ENCODE measurements around the gene CEBPG. TPM values are rescaled to one million over a fixed set of nuclear protein-coding genes. Genes with fewer than 3 reads are reported as not detected.

CEBPG gene
- total and polyA plus RNA-seq, 5 experiments from 2014 or later: 4.5 to 30.0 (median 9.3) TPM

DNA sequence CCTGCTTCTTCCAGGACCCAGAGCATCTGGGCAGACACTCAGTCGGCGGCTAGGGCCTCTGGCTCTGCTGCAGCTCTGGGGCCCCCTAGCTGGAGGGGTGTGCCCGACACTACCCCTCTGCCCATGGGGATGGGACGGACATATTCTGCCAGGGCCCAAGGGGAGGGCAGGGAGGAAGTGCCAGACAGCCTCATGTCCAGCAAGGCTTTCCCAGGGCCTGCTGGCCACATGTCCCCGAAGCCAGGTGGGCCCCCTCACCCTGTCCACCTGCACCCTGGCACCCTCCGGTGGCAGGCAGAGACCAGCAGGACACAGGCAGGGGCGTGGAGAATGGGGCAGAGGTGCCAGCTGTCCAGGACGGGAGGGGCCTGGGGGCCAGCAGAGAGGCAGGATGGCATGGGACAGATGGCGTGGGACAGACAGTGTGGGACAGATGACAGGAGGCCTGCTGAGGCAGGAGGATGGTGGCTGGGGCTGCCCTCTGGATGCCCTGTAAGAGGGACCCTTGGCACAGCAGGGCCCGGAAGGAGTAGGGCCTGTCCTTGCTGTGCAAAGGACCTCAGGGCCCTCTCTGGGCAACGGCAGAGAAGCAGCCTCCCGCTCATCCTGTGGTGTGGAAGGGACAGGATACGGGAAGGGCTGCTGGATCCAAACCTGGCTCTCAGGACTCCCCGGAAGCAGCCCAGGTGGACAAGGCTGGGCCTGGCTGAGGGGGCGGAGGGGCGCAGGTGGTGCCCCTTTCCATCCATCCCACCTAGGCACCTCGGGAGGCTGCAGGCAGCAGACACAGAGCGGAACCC, 29.1 kb downstream of the CEBPG start:
- Mint-ChIP-seq H3K9me3 (no peaks in the 10 kb centered on the region), H3K4me3 (no peak overlapping the region), H3K4me1 (peaks cover 0 to 6% (median 1%) of the 10 kb centered on the region in 4 donors), H3K27me3 (no peaks in the 10 kb centered on the region), H3K27ac (no peak overlapping the region), H3K36me3 (no peaks in the 10 kb centered on the region)
- DNase-seq: no peak
- no peak for ATAC-seq
- POLR2A ChIA-PET: no interaction called here

DNA sequence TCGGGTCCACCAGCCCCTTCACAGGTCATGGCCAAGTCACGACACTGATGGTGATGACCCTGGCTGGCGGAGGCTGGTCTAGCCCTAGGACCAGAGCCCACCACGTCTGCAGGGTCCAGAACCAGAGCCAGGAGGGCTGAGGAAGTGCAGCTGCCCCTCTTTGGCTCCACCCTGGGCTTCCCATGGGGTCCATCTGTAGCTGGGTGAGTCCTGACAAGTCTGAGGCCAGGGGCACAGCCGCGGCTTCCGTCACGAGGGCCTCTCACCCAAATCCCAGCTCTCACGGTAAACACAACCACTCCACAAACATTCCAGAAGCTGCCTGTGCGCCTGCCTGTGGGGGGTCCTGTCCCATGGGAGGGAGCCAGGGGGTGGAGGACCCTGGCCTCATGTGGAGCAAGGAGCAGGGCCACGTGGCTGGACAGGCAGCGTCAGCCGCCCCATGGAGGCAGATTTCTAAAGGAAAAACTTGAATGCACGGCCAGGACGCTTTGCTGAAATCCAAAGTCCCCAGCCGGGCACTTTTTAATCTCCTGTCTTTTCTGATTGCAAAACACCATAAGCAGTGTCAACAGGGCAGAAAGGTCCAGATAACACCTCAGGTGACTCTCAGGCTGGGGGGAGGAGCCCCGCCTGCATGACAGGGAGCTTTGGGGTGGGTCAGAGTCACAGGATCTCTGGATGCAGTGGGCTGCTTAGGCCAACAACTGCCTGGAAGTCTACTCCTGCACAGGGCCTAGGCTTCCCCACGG, 29.9 kb downstream of the CEBPG start:
- H3K36me3 Mint-ChIP-seq: no peaks in the 10 kb centered on the region
- no peaks in the 10 kb centered on the region for H3K9me3 Mint-ChIP-seq
- H3K4me1 Mint-ChIP-seq: peaks cover 0 to 6% (median 1%) of the 10 kb centered on the region in 4 donors
- ATAC-seq: no peak
- DNase-seq: no peak
- POLR2A ChIA-PET: no interaction called here
- H3K27me3 Mint-ChIP-seq: no peaks in the 10 kb centered on the region
- H3K4me3 Mint-ChIP-seq: no peak overlapping the region
- no peak overlapping the region for H3K27ac Mint-ChIP-seq

DNA sequence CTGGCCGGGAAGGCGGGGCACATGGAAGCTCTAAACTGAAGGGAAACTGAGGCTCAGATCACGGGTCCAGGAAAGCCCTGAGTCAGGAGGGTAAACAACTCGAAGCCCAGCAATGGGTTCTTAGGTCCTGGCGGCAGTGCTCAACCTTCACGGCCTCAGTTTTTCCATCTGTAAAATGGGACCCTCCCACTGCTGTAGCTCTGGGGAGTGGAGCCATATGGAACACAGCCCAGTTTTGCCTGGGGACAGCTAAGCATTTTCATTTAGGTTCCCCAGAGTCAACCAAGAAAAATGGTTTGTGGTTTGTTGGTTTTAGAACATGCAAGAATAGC, 30.4 kb downstream of the CEBPG start:
- no peak overlapping the region for H3K27ac Mint-ChIP-seq
- POLR2A ChIA-PET: no interaction called here
- ATAC-seq (no peak), DNase-seq (no peak)
- no peaks in the 10 kb centered on the region for H3K36me3 Mint-ChIP-seq
- H3K27me3 Mint-ChIP-seq: no peaks in the 10 kb centered on the region
- no peak overlapping the region for H3K4me3 Mint-ChIP-seq
- H3K9me3 Mint-ChIP-seq: no peaks in the 10 kb centered on the region
- H3K4me1 Mint-ChIP-seq: peaks cover 0 to 6% (median 1%) of the 10 kb centered on the region in 4 donors

GRCh38 chr19:33404506-33405253, 31.2 kb downstream of the CEBPG start:
- ATAC-seq: no peak
- H3K27ac Mint-ChIP-seq: peak overlapping the region in 1 of 10 donors; percentile 25
- H3K4me1 Mint-ChIP-seq: peaks cover 0 to 6% (median 1%) of the 10 kb centered on the region in 4 donors
- no peaks in the 10 kb centered on the region for H3K9me3 Mint-ChIP-seq
- H3K27me3 Mint-ChIP-seq: no peaks in the 10 kb centered on the region
- POLR2A ChIA-PET: no interaction called here
- no peak overlapping the region for H3K4me3 Mint-ChIP-seq
- no peaks in the 10 kb centered on the region for H3K36me3 Mint-ChIP-seq
- DNase-seq: no peak

DNA sequence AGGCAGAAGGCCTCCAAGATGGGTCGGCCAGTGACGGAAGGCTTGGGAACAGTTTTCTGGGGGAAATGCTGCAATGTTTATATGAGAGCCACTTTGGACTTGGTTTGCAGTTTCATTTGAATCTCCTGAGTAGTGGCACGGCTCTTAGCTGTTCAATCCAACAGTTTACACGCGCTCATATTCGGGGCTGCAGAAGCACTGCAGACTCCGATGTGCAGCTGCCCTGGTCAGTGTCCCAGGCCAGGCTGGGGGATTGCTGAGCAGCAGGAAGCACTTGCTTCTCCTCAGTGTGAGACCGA, 31.7 kb downstream of the CEBPG start:
- ATAC-seq (no peak), DNase-seq (no peak)
- no peak overlapping the region for H3K27ac Mint-ChIP-seq
- H3K36me3 Mint-ChIP-seq: no peaks in the 10 kb centered on the region
- H3K4me1 Mint-ChIP-seq: peaks cover 0 to 6% (median 1%) of the 10 kb centered on the region in 4 donors
- no peak overlapping the region for H3K4me3 Mint-ChIP-seq
- POLR2A ChIA-PET: no interaction called here
- H3K9me3 Mint-ChIP-seq: no peaks in the 10 kb centered on the region
- no peaks in the 10 kb centered on the region for H3K27me3 Mint-ChIP-seq

GRCh38 chr19:33405553-33406461, 32.3 kb downstream of the CEBPG start:
- ATAC-seq (no peak), DNase-seq (no peak)
- Mint-ChIP-seq H3K27me3 (no peaks in the 10 kb centered on the region), H3K36me3 (peaks cover 0 to under 1% (median 0%) of the 10 kb centered on the region in 3 donors), H3K9me3 (no peaks in the 10 kb centered on the region), H3K4me3 (no peak overlapping the region), H3K4me1 (peaks cover 0 to 6% (median 1%) of the 10 kb centered on the region in 4 donors), H3K27ac (peak overlapping the region in 1 of 10 donors; percentile 61)
- POLR2A ChIA-PET: no interaction called here

DNA sequence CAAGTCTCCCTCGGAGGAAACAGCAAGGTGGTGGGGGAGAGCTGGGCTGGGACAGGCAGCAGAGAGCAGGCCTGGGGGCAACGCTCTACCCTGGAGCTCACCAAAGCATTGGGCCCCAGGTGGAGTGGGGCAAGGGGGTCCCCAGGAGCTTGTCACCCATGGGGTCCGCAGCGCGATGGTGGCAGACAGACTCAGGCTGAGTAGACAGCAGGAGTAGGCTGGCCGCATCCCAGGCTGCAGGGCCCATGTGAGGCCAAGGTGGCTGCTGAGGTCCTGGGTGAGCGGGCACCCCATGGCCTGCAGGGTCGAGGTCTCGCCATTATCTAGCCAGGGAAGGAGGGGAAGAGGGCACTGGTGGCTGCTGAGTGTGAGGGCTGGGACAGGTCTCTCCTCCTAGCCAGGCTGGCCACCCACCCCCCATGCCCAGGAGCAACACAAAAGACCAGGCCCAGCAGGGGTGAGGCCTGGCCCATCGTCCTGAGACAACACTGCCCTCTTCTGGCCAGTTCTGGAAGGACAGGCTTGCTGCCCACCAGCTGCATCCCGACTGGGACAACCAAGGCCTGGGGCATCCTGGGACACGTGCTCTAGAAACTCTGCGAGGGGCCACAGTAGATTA, 33.1 kb downstream of the CEBPG start:
- H3K36me3 Mint-ChIP-seq: peaks cover 0 to 4% (median 2%) of the 10 kb centered on the region in 3 donors
- DNase-seq (peak; percentile 45 to 84 (median 64)), ATAC-seq (peak; percentile 71 to 84)
- no peaks in the 10 kb centered on the region for H3K27me3 Mint-ChIP-seq
- no peak overlapping the region for H3K4me3 Mint-ChIP-seq
- POLR2A ChIA-PET: no interaction called here
- H3K27ac Mint-ChIP-seq: peak overlapping the region in 2 of 10 donors; percentile 60 to 61
- H3K9me3 Mint-ChIP-seq: no peaks in the 10 kb centered on the region
- peaks cover 0 to 6% (median 1%) of the 10 kb centered on the region in 4 donors for H3K4me1 Mint-ChIP-seq

GRCh38 chr19:33407140-33407551, 33.6 kb downstream of the CEBPG start:
- DNase-seq (no peak), ATAC-seq (peak in 1 of 2 donors; percentile 14)
- Mint-ChIP-seq H3K9me3 (no peaks in the 10 kb centered on the region), H3K27me3 (no peaks in the 10 kb centered on the region), H3K27ac (no peak overlapping the region), H3K4me3 (no peak overlapping the region), H3K36me3 (peaks cover 0 to 4% (median 2%) of the 10 kb centered on the region in 3 donors), H3K4me1 (peaks cover 0 to 6% (median 1%) of the 10 kb centered on the region in 4 donors)
- POLR2A ChIA-PET: no interaction called here

GRCh38 chr19:33407716-33408115, 34.2 kb downstream of the CEBPG start:
- ATAC-seq: no peak
- peaks cover 0 to 4% (median 2%) of the 10 kb centered on the region in 3 donors for H3K36me3 Mint-ChIP-seq
- H3K4me1 Mint-ChIP-seq: peaks cover 0 to 6% (median 1%) of the 10 kb centered on the region in 4 donors
- no peak overlapping the region for H3K4me3 Mint-ChIP-seq
- no peaks in the 10 kb centered on the region for H3K9me3 Mint-ChIP-seq
- no peaks in the 10 kb centered on the region for H3K27me3 Mint-ChIP-seq
- POLR2A ChIA-PET: no interaction called here
- peak in 1 of 10 donors; percentile 40 for DNase-seq
- no peak overlapping the region for H3K27ac Mint-ChIP-seq

DNA sequence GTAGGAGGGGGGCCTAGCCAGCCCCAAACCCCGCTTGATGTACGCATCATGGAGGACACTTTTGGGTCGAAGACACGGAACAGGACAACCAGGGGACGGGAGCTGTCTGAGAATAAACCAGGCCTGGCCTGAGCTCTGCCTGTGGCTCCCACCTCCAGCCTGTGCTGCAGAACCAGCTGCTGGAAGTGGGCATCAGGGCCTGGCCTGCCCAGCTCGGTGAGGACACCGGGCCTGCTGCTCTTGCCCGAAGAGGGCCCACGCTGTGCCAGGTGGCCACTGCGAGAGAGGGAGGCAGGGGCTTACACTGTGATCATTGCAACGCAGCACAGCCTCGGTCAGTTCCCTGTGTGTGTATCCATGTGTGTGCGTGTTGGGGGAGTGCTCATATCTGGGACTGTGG, 34.6 kb downstream of the CEBPG start:
- DNase-seq: peak in 1 of 10 donors; percentile 55
- no peak overlapping the region for H3K27ac Mint-ChIP-seq
- ATAC-seq: no peak
- H3K4me3 Mint-ChIP-seq: no peak overlapping the region
- H3K4me1 Mint-ChIP-seq: peaks cover 0 to 6% (median 1%) of the 10 kb centered on the region in 4 donors
- peaks cover 0 to 4% (median 2%) of the 10 kb centered on the region in 3 donors for H3K36me3 Mint-ChIP-seq
- POLR2A ChIA-PET: no interaction called here
- H3K27me3 Mint-ChIP-seq: no peaks in the 10 kb centered on the region
- no peaks in the 10 kb centered on the region for H3K9me3 Mint-ChIP-seq

DNA sequence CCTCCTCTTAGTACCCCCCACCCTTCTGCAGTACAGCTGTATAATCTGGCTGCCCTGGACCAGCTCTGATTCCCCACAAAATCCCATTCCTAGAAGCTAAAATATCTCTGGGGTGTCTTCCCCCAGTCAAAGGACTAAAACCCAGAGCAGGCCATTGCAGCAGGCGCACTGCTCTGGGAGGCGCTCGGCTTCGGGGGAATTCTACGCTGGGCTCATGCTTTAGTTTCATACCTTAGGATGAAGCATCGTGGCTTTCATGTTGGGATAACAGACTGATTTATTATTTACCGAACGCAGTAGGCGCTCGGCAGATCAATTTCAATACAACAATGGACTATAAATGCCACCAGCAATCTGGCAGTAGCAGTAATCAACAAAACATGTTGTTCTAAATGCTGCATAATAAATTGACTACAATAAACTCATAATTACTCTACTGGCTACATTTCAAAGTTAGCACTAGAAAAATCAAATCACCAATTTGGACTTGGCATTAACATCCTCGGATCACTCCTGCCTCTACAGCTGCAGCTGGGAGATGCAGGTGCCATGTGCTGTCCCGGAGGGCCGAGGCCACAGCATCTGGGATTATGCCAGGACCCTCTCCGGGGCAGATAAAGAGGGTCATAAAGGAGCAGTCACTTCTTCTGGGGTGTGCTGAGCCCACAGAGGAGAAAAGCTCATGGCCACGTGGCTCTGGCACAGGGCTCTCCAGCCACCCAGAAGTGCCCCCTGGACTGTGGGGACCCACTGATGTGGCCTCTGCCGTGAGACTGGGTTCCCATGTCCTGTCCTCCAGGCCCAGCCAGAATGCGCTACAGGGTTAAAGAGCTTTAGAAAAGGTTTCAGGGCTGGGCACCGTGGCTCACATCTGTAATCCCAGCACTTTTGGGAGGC, 35.3 kb downstream of the CEBPG start:
- no peak for ATAC-seq
- no peaks in the 10 kb centered on the region for H3K9me3 Mint-ChIP-seq
- peak in 1 of 10 donors; percentile 32 for DNase-seq
- POLR2A ChIA-PET: no interaction called here
- no peaks in the 10 kb centered on the region for H3K27me3 Mint-ChIP-seq
- no peak overlapping the region for H3K27ac Mint-ChIP-seq
- no peak overlapping the region for H3K4me3 Mint-ChIP-seq
- peaks cover 0 to 6% (median 1%) of the 10 kb centered on the region in 4 donors for H3K4me1 Mint-ChIP-seq
- peaks cover 0 to 4% (median 2%) of the 10 kb centered on the region in 3 donors for H3K36me3 Mint-ChIP-seq

Data from naive thymus-derived CD8-positive, alpha-beta T cell (primary cell).